Right ventricle myocardium superior (tissue), 1 donor: ENCODE data around the gene GPRASP3. TPM values are rescaled to one million over a fixed set of nuclear protein-coding genes. Genes with fewer than 3 reads are reported as not detected.
"Not testable (repeated sequence)": the region's sequence is repeated elsewhere in the genome, so short reads cannot be mapped to it uniquely, and the experiment has no call there.

ENCODE experiments used
- ATAC-seq: fragments of 200-7000 bp; cut with Tn5 transposase; one replicate; pipeline ENCODE4 v1.9.1; 2020; ENCODE audit warnings: mild to moderate bottlenecking; ENCODE audit not compliant: poor library complexity
- DNase-seq: peaks from one replicate; pipeline ENCODE4 v3.0.0-alpha.2; 2020
- intact Hi-C: fragments of 100-400 bp; cut with DNase I; formaldehyde crosslinking; loops from one replicate; pipeline ENCODE4 v1.11.2; 2022
- long read RNA-seq: library from polyadenylated mRNA; unstranded; transcript quantifications from one replicate; pipeline ENCODE4 v2.0.0, GENCODE V29; 2021
- total RNA-seq: library from RNA; stranded (reverse); fragmentation: NEBNext Ultra II Directional; extraction: Animal tissue kit (Norgen Biotek cat#: 25700); gene quantifications from one replicate; pipeline ENCODE4 v1.2.1, GENCODE V29; 2021
- donor health status: DM: no; HTN: yes; CAD: no; lungs with severe emphysema.

GPRASP3 gene, protein sequence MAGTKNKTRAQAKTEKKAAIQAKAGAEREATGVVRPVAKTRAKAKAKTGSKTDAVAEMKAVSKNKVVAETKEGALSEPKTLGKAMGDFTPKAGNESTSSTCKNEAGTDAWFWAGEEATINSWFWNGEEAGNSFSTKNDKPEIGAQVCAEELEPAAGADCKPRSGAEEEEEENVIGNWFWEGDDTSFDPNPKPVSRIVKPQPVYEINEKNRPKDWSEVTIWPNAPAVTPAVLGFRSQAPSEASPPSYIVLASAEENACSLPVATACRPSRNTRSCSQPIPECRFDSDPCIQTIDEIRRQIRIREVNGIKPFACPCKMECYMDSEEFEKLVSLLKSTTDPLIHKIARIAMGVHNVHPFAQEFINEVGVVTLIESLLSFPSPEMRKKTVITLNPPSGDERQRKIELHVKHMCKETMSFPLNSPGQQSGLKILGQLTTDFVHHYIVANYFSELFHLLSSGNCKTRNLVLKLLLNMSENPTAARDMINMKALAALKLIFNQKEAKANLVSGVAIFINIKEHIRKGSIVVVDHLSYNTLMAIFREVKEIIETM
- 4.8 TPM for total RNA-seq
- long read RNA-seq, partial matches to known transcripts = 0 of 4 reads
- long read RNA-seq, other reads (novel, unspliced or antisense) = 4 of 4 reads

DNA sequence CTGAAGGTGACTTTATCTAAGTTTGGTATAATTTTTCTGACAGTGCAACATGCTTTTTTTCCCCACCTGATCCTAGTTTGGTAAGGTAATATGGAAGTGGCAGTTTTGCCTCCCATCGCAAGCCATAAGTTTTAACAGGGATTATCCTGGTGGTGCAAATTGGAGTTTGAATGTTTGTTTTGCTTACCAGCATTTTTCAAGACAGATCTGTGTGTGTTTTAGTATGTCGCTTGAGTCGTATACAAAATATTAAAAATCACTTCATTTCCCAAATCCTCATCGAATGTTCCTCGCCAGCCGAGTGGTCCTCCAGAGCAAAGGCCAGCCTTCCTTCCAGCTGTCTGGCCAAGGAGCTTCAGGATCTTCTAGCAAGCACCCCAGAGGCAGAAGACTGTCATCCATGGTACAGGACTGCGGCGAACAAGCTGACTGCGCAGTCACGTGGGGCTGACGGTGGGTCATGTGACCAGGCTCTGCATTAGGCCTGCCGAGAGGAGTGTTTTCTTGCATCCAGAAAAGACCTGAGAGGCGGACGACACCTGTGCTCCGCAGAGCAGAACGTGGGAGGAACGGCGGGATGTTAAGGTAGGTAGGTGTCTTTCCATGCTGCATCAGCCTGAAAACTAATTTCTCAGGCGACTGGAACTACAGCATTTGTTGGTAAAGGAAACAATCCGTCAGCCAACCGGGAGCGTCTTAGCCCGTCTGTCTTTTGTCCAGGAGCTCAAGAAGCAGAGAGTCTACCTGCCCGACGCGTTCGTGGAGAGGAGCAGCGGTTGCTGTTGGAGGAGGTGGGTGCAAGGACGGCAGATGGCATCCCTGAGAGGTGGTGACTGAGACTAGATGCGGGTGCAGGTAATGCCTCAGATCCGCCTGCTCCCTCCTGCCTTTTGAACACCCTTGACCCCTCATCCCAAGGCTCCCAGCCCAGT, at the start of gene GPRASP3:
Gene GPRASP3, plus strand, starts transcription at position 507 of the 932 bp plus-strand sequence. CDS start 28,253 bp downstream, outside the sequence.
- intact Hi-C loops = no loop called here
- DNase-seq (peak; percentile 84), ATAC-seq (peak; percentile 98)

DNA sequence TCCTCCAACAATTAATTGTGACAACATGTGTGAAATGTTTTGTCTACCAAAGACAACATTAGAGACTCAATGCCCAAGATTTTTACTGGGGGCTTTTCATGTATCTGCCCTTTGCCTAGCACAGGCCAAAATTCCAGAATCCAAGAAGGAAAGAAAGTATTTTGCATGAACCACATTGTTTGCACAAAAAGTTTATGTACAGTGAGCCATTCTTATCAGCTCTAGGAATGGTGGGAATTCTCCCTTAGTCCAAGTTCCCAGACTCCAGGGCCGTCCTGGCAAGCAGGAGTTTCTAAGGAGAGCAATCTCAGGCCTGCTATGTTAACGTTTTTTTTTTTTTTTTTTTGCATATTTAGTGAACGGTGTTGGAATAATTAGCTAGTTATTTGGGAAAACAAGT, 47.7 kb upstream of the GPRASP3 start:
- ATAC-seq (no peak), DNase-seq (no peak)
- intact Hi-C loops = no loop called here

DNA sequence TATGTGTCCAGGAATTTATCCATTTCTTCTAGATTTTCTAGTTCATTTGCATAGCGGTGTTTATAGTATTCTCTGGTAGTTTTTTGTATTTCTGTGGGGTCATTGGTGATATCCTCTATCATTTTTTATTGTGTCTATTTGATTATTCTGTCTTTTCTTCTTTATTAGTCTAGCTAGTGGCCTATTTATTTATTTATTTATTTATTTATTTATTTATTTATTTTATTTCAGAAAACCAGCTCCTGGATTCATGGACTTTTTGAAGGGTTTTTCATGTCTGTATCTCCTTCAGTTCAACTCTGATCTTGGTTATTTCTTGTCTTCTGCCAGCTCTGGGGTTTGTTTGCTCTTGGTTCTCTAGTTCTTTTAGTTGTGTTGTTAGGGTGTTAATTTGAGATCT, 43.1 kb upstream of the GPRASP3 start:
- DNase-seq, ATAC-seq, intact Hi-C loops: not testable (repeated sequence)

DNA sequence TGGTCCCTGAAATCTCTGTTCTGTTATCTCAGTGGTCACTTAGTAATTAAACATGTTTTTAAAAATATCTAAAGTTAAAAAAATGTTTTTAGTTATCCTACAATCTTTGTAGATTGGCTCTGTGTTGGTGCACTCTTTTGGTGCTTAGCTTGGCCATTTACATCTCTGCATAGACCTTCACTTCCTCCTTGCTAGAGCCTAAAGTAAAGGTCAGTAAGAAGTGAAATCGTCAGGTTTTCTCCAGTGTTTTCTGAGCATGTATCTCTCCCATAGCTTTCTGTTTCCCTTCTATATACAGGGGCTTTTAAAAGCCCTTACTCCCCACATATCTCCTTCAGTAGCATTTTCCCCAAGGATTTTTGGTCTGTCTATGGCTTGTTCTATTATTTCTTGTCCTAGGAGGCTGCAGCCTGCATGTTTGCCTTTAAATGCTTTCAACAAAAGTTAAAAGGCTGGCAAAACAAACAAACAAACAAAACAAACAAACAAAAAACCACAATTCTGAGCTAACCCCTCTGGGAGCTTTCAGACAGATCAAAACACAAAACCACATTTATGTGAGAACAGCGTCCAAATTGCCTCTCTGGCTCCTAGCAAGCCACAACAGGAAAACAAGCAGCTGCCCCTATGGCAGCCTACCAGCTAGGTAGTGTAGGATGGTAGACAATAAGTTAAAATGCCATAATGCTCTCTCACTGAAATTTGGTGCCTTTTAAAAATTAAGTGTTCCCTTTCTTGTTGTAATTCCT, 35.6 kb upstream of the GPRASP3 start:
- intact Hi-C loops = no loop called here
- ATAC-seq (no peak), DNase-seq (no peak)

DNA sequence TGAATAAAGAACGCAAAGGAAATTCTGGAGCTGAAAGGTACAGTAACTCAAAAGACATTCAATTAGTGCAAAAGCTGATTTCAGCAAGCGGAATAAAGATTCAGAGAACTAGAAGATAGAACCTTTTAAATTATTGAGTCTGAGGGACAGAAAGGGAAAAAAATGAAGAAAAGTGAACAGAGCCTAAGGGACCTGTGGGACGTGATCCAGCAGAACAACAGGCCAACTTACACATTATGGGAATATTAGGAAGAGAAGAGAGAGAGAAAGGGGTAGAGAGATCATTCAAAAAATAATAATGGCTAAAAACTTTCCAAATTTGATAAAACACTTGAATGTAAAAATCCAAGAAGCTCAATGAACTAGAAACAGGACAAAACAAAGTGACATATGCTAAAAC, 25.8 kb upstream of the GPRASP3 start:
- DNase-seq (no peak), ATAC-seq (no peak)
- intact Hi-C loops = no loop called here

DNA sequence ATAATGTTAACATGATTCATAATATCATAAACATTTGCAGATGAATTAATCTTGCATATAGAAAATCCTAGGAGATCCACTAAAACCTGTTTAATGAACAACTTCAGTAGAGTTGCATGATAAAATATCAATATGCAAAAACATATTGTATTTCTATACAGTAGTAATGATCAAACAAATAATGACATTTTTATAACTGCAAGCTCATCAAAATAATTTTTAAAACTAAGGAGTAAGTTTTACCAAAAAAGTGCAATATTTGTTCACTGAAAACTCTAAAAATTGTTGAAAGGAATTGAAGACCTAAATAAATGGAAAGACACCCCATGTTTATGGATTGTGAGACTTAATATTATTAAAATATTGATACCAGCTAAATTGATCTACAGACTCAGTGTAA, 24.2 kb upstream of the GPRASP3 start:
- ATAC-seq (no peak), DNase-seq (no peak)
- intact Hi-C loops = no loop called here

DNA sequence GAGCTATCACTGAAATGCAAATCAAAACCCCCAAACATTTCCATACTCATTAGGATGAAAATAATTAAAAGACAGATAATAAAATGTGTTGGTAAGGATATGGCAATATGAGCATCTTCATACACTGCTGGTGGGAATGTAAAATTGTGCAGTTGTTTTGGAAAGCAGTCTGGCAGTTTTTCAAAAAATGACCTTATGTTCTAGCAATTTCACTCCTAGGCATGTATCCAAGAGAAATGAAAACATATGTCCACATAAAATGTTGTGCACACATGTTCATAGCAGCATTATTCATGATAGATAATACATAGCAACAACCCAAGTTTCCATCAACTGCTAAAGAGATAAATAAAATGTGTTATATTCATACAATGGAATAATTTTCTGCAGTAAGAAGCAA, 23.0 kb upstream of the GPRASP3 start:
- intact Hi-C loops = no loop called here
- ATAC-seq (no peak), DNase-seq (no peak)

DNA sequence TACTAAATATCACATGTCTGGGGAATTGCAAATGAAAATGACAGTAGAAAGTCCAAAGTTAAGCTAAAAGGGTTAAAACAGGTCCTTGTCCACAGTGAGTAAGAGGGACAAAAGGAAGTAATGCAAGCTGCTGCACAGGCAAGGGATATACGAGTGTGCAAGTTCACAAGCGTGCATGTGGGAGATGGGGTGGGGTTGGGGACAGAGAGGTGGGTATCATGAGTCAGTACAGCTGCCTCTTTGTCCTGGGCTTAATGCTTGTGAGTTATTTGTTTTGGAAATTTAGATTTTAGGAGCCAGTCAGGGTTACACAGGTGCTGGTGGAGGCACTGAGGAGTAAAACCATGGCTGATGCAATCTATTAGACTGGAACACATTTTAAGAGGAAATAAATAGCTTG, 11.6 kb upstream of the GPRASP3 start:
- intact Hi-C loops = no loop called here
- ATAC-seq (no peak), DNase-seq (no peak)

DNA sequence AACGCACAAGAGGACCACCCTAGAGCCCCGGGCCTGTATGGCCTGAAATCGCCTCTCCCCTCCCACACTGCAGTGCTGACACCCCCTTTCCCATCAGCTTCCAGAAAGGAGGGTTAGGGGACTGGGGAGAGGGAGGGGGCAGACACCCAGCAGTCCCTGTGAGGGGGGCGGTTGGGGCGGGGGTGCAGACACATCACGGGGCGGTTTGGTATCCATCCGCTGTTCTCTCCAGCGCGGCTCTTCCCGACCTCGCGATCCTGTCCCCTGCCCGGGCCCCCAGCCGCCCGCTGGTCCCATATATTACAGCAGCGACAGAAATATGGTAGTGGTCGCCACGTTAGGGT, 8.7 kb upstream of the GPRASP3 start:
- intact Hi-C loops = no loop called here
- no peak for DNase-seq
- peak; percentile 3 for ATAC-seq

DNA sequence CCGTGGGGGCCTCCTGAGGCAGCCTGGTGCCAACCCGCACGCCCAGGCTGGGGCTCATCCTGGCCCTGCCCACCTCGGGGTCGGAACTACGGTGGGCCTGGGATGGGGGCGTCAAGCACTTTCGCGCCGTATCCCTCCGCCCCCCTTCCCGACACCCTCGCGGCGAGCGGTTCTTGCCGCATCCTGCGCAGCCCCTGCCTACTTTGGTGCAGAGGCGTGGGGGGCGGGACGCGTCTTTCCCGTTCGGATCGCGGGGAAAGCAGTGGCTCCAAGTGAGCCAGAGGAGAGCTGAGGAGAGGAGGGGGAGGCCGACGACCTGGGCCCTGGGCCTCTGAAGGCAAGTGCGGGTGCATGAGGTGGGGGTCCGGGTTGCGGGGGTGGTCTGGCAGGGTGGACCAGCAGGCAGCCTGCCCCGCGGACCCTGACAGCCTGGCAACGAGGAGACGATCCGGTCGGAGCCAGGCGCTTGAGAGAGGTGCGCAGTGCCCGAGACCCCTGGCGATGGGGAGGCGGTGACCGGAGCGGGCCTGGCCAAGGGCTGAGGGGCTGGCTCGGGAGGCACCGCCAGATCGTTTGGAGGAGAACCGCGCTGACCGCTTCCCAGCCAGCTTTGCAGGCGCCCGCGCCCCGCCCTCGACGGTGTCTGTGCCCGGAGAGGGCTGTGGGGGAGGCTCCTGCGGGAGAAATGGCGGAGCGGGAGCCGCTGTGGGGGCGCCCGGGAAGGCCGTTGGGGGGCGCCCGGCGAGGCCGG, 8.2 kb upstream of the GPRASP3 start, which contains the start of gene GPRASP2:
Gene GPRASP2, plus strand, starts transcription at position 233 of the 751 bp plus-strand sequence. CDS start 2,422 bp downstream, outside the sequence.
- DNase-seq (peak; percentile 75), ATAC-seq (peak; percentile 96)
- intact Hi-C loops = no loop called here

DNA sequence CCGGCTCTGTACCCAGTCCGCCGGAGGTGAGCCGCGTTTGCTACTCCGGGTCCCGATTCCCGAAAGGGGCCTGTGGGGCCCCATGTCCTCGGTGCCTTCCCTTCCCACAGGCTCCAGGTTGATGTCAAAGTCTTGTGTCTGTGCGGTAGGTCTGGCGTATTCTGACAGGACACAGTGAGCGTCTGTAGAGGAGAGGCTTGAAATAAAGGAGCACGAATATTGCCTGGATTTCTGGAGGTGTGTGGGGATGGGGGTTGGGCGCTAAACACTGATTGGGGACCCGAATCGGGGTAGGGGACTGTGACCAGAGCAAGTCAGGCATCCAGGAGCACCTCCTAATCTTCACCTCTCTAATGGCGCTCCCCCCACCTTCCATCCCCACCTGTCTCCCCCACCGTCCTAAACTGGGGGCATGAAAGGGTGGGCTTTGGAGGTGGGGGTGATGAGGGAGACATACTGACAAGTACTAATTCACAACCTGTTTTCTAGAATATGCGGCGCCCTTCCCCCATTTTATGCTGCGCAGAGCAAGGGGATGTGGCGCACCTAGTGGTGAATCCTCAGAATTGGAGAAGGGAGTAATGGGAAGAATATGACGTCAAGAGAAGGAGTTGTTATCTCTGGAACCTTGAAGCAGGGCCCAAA, 7.4 kb upstream of the GPRASP3 start:
- DNase-seq = peak; percentile 45
- ATAC-seq = peak; percentile 86
- intact Hi-C loops = no loop called here

DNA sequence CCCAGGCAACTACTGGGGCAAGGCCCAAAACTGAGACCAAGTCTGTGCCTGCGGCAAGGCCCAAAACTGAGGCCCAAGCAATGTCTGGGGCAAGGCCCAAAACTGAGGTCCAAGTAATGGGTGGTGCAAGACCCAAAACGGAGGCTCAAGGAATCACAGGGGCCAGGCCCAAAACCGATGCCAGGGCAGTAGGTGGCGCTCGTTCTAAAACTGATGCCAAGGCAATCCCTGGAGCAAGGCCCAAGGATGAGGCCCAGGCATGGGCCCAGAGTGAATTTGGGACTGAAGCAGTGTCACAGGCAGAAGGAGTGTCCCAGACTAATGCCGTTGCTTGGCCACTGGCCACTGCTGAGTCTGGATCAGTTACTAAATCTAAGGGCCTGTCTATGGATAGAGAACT, 5.5 kb upstream of the GPRASP3 start:
- DNase-seq (no peak), ATAC-seq (no peak)
- intact Hi-C loops = no loop called here

DNA sequence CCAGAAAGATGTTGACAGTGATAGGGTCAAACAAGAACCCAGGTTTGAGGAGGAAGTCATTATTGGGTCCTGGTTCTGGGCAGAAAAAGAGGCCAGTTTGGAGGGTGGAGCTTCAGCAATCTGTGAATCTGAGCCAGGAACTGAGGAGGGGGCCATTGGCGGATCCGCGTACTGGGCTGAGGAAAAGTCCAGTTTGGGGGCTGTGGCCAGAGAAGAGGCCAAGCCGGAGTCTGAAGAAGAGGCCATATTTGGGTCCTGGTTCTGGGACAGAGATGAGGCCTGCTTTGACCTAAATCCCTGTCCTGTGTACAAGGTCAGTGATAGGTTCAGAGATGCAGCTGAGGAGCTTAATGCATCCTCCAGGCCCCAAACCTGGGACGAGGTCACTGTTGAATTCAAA, 4.6 kb upstream of the GPRASP3 start:
- no peak for ATAC-seq
- no peak for DNase-seq
- intact Hi-C loops = no loop called here

DNA sequence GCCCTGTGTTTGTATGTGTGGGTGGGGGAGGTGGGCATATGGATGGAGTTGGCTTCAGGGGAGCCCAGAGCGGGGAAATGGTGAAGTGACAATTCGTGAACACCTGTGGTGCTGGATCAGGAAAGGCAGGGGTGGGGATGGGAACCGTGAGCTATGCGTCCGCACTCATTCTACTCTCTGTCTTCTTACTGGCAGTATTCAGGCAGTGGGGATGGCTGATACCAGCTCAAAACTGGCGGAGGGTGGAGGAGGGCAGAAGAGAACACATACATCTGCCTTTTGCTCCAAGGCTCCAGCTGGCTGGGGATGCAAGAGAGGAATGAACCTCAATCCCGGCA, 595 bp downstream of the GPRASP3 start:
- intact Hi-C loops, ATAC-seq, DNase-seq: not testable (repeated sequence)

DNA sequence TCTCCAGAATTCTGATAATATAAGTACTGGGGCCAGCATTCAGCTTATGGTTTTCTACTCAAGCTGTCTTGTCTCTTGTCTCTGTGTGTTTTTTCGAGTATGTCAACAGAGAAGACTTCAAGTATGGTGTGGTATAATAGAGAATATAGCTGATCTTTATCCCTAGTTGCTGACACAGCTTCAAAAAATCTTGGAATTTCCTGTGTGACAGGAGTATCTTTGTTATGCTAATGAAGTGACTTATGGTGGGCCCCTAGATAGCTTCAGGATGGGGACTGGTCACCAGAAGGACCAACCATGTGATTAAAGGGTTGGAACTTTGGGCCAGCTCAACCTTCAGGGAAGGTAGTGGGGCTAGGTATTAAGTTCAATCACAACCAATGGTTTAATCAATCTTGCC, 2.9 kb downstream of the GPRASP3 start:
- DNase-seq (no peak), ATAC-seq (no peak)
- intact Hi-C loops = no loop called here

DNA sequence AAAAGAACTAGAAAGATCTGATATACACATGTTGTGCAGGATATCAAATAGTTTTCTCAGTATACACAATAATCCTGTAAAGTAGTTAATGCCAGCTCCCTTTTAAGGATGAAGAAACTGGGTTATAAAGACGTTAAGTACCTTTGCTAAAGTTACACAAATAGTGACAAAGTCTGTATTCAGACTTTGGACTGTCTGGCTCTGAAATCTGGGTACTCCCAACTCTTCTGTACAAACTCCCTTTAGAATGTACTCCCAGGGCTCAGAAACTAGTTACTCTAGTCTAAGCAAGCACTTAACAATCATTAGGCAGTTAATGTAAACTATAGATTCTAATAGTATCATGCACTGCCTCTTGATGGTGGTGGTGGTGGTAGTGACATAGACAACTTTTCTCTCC, 7.2 kb downstream of the GPRASP3 start:
- intact Hi-C loops = no loop called here
- DNase-seq = no peak
- no peak for ATAC-seq

DNA sequence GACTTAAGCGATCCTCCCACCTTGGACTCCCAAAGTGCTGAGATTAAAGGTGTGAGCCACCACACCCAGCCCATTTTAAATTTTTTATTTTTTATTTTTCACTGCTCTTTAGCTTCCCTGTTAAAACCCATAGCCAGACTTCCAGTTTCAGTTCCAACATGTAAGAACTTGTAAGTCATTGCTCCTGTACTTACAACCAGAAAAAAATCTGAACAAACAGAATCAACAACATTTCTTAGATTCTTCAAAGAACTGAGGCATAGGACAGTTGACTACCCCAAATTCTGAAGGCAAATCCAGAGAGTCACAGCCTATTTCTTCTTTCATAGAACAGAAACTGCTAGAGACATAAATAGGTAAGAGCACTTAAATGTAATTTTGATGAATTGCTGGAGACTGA, 8.1 kb downstream of the GPRASP3 start:
- intact Hi-C loops = no loop called here
- DNase-seq (no peak), ATAC-seq (no peak)

DNA sequence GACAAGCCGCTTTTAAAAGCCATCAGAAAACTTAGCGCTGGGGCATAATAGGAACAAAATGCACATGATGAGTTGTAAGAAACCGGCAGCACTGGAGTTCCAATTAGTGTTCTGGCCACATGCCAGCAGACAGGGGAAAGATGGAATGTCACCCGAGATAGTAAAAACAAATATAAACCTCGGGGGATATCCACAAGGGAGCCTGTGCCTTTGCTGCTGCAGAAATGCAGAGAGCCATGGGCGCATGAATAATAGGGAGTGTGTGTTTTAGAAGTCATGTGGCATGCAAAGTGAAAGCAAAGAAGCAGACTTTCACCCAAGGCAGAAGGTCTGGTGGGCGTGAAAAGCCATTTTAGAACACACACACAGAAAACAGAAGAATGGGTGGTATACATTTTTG, 19.1 kb downstream of the GPRASP3 start:
- no peak for DNase-seq
- intact Hi-C loops = no loop called here
- ATAC-seq = no peak
